HG02759 (cell line): ENCODE measurements around the gene NEK8.
"Not testable (repeated sequence)": the region's sequence is repeated elsewhere in the genome, so short reads cannot be mapped to it uniquely, and the experiment has no call there.

Experiments
- ATAC-seq: cut with Tn5 transposase; IDR thresholded peaks from one replicate; pipeline ENCODE4 v1.9.1; 2021; ENCODE audit warnings: mild to moderate bottlenecking, moderate library complexity; ENCODE audit not compliant: unreplicated experiment

NEK8 gene

GRCh38 chr17:28725166-28725659 is 3.4 kb upstream of the NEK8 start:
- no peak for ATAC-seq

GRCh38 chr17:28725660-28726225 is 2.8 kb upstream of the NEK8 start:
- no peak for ATAC-seq

GRCh38 chr17:28726226-28726626 is 2.4 kb upstream of the NEK8 start, which contains the start of gene TLCD1:
TLCD1 (minus strand) TSS chr17:28726233; CDS start chr17:28726097, 136 bp downstream.
- no peak for ATAC-seq

- peak; percentile 36 for ATAC-seq
Observed at GRCh38 chr17:28726627-28727491, 1.7 kb upstream of the NEK8 start.

- no peak for ATAC-seq
Observed at GRCh38 chr17:28729950-28730330, 1.4 kb downstream of the NEK8 start.

- ATAC-seq: no peak
Observed at GRCh38 chr17:28733346-28733745, 4.8 kb downstream of the NEK8 start.

- no peak for ATAC-seq
Observed at GRCh38 chr17:28734712-28735241, 6.2 kb downstream of the NEK8 start.

- no peak for ATAC-seq
Observed at GRCh38 chr17:28735242-28735722, 6.7 kb downstream of the NEK8 start.

- ATAC-seq: not testable (repeated sequence)
Observed at GRCh38 chr17:28735913-28736769, 7.6 kb downstream of the NEK8 start.

- ATAC-seq: no peak
Observed at GRCh38 chr17:28737316-28737715, 8.7 kb downstream of the NEK8 start.

GRCh38 chr17:28737770-28738679 is 9.4 kb downstream of the NEK8 start:
- peak; percentile 68 for ATAC-seq

- no peak for ATAC-seq
Observed at GRCh38 chr17:28738680-28739384, 10.2 kb downstream of the NEK8 start.

GRCh38 chr17:28740406-28741357 is 12.1 kb downstream of the NEK8 start:
- ATAC-seq: no peak

GRCh38 chr17:28741358-28742349 is 13.1 kb downstream of the NEK8 start:
- ATAC-seq: no peak

GRCh38 chr17:28743243-28744103 is 14.9 kb downstream of the NEK8 start, which contains the start of gene TRAF4:
TRAF4 (plus strand) TSS chr17:28744011; CDS start chr17:28744113, 102 bp downstream.
- peak; percentile 76 for ATAC-seq
